Measurements from ENCODE around the gene TRAPPC8. TPM values are rescaled to one million over a fixed set of nuclear protein-coding genes. Genes with fewer than 3 reads are reported as not detected.

The TRAPPC8 gene
- total and polyA plus RNA-seq, 2 experiments from 2014 or later: 27.2 to 66.2 TPM

GRCh38 chr18:31798399-31798798 lies 144.5 kb downstream of the TRAPPC8 start:
- Histone ChIP-seq H3K4me3 (no peak overlapping the region), H3K4me2 (no peak overlapping the region), H3K9me2 (ENCODE audit: insufficient read depth) (0 out of 2 replicates have a peak, but pooled peaks cover 3% of the 10 kb centered on the region), H2AFZ (no peak overlapping the region), H3K36me3 (ENCODE audit: insufficient read depth) (no peaks in the 10 kb centered on the region; the same call in 1 of the 2 replicates), H3K79me2 (replicated peaks; ENCODE audit: insufficient read depth) (no peaks in the 10 kb centered on the region), H4K20me1 (replicated peaks; ENCODE audit: insufficient read depth) (no peaks in the 10 kb centered on the region), H3K4me1 (ENCODE audit: insufficient read depth) (no peaks in the 10 kb centered on the region), H3K27ac (ENCODE audit: low read depth) (no peak overlapping the region), H3K27me3 (ENCODE audit: insufficient read depth) (no peaks in the 10 kb centered on the region), H3F3A (replicated peaks; ENCODE audit: low read depth) (no peaks in the 10 kb centered on the region)
- H3K27ac Mint-ChIP-seq: no peak overlapping the region
- no peak overlapping the region for H3K4me3 Mint-ChIP-seq
- H3K9me3 Mint-ChIP-seq: no peaks in the 10 kb centered on the region; the same call in 2 of the 3 replicates
- DNase-seq (ENCODE audit: low spot score) (no peak), ATAC-seq (no peak)
- H3K4me1 Mint-ChIP-seq: peaks cover 5% of the 10 kb centered on the region; the same call in 2 of the 3 replicates
- peaks cover 5% of the 10 kb centered on the region; the same call in 2 of the 3 replicates for H3K36me3 Mint-ChIP-seq (ENCODE audit: low read depth)
- TF ChIP-seq, protein P1, sequence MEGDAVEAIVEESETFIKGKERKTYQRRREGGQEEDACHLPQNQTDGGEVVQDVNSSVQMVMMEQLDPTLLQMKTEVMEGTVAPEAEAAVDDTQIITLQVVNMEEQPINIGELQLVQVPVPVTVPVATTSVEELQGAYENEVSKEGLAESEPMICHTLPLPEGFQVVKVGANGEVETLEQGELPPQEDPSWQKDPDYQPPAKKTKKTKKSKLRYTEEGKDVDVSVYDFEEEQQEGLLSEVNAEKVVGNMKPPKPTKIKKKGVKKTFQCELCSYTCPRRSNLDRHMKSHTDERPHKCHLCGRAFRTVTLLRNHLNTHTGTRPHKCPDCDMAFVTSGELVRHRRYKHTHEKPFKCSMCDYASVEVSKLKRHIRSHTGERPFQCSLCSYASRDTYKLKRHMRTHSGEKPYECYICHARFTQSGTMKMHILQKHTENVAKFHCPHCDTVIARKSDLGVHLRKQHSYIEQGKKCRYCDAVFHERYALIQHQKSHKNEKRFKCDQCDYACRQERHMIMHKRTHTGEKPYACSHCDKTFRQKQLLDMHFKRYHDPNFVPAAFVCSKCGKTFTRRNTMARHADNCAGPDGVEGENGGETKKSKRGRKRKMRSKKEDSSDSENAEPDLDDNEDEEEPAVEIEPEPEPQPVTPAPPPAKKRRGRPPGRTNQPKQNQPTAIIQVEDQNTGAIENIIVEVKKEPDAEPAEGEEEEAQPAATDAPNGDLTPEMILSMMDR (conservative IDR thresholded peaks at IDR 0.05; ENCODE audit: low read depth in 2 of 2): no peak
- TF ChIP-seq, protein P2, sequence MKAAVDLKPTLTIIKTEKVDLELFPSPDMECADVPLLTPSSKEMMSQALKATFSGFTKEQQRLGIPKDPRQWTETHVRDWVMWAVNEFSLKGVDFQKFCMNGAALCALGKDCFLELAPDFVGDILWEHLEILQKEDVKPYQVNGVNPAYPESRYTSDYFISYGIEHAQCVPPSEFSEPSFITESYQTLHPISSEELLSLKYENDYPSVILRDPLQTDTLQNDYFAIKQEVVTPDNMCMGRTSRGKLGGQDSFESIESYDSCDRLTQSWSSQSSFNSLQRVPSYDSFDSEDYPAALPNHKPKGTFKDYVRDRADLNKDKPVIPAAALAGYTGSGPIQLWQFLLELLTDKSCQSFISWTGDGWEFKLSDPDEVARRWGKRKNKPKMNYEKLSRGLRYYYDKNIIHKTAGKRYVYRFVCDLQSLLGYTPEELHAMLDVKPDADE (IDR thresholded peaks at IDR 0.05): no peak
- TF ChIP-seq EZH2 (IDR thresholded peaks at IDR 0.05; ENCODE audit: low read depth, unreplicated experiment) (no peak), CREB1 (CRISPR knock-in tag; IDR thresholded peaks at IDR 0.05; ENCODE audit: low read depth) (no peak), JUNB (IDR thresholded peaks at IDR 0.05; ENCODE audit: unreplicated experiment) (no peak), EZH2phosphoT487 (IDR thresholded peaks at IDR 0.05; ENCODE audit: unreplicated experiment) (no peak), REST (IDR thresholded peaks at IDR 0.05; ENCODE audit: unreplicated experiment) (no peak), NANOG (IDR thresholded peaks at IDR 0.05; ENCODE audit: borderline replicate concordance) (no peak), ZNF331 (CRISPR knock-in tag; IDR thresholded peaks at IDR 0.05; ENCODE audit: low read depth) (no peak), STAT1 (IDR thresholded peaks at IDR 0.05; ENCODE audit: unreplicated experiment) (no peak), POLR2AphosphoS5 (IDR thresholded peaks at IDR 0.05; ENCODE audit: low read depth) (no peak)
- TF ChIP-seq, protein P3, sequence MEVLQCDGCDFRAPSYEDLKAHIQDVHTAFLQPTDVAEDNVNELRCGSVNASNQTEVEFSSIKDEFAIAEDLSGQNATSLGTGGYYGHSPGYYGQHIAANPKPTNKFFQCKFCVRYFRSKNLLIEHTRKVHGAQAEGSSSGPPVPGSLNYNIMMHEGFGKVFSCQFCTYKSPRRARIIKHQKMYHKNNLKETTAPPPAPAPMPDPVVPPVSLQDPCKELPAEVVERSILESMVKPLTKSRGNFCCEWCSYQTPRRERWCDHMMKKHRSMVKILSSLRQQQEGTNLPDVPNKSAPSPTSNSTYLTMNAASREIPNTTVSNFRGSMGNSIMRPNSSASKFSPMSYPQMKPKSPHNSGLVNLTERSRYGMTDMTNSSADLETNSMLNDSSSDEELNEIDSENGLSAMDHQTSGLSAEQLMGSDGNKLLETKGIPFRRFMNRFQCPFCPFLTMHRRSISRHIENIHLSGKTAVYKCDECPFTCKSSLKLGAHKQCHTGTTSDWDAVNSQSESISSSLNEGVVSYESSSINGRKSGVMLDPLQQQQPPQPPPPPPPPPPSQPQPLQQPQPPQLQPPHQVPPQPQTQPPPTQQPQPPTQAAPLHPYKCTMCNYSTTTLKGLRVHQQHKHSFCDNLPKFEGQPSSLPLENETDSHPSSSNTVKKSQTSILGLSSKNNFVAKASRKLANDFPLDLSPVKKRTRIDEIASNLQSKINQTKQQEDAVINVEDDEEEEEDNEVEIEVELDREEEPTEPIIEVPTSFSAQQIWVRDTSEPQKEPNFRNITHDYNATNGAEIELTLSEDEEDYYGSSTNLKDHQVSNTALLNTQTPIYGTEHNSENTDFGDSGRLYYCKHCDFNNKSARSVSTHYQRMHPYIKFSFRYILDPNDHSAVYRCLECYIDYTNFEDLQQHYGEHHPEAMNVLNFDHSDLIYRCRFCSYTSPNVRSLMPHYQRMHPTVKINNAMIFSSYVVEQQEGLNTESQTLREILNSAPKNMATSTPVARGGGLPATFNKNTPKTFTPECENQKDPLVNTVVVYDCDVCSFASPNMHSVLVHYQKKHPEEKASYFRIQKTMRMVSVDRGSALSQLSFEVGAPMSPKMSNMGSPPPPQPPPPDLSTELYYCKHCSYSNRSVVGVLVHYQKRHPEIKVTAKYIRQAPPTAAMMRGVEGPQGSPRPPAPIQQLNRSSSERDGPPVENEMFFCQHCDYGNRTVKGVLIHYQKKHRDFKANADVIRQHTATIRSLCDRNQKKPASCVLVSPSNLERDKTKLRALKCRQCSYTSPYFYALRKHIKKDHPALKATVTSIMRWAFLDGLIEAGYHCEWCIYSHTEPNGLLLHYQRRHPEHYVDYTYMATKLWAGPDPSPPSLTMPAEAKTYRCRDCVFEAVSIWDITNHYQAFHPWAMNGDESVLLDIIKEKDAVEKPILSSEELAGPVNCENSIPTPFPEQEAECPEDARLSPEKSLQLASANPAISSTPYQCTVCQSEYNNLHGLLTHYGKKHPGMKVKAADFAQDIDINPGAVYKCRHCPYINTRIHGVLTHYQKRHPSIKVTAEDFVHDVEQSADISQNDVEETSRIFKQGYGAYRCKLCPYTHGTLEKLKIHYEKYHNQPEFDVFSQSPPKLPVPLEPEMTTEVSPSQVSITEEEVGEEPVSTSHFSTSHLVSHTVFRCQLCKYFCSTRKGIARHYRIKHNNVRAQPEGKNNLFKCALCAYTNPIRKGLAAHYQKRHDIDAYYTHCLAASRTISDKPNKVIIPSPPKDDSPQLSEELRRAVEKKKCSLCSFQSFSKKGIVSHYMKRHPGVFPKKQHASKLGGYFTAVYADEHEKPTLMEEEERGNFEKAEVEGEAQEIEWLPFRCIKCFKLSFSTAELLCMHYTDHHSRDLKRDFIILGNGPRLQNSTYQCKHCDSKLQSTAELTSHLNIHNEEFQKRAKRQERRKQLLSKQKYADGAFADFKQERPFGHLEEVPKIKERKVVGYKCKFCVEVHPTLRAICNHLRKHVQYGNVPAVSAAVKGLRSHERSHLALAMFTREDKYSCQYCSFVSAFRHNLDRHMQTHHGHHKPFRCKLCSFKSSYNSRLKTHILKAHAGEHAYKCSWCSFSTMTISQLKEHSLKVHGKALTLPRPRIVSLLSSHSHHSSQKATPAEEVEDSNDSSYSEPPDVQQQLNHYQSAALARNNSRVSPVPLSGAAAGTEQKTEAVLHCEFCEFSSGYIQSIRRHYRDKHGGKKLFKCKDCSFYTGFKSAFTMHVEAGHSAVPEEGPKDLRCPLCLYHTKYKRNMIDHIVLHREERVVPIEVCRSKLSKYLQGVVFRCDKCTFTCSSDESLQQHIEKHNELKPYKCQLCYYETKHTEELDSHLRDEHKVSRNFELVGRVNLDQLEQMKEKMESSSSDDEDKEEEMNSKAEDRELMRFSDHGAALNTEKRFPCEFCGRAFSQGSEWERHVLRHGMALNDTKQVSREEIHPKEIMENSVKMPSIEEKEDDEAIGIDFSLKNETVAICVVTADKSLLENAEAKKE (CRISPR knock-in tag; IDR thresholded peaks at IDR 0.05): no peak
- peaks cover 6% of the 10 kb centered on the region for H3K27me3 Mint-ChIP-seq (ENCODE audit: insufficient read depth, low read depth, poor library complexity)
